ENCODE data around the gene FXYD5. TPM values are rescaled to one million over a fixed set of nuclear protein-coding genes. Genes with fewer than 3 reads are reported as not detected.

Gene FXYD5
- total RNA-seq, 2 experiments from 2014 or later, result 587 to 615 TPM

DNA sequence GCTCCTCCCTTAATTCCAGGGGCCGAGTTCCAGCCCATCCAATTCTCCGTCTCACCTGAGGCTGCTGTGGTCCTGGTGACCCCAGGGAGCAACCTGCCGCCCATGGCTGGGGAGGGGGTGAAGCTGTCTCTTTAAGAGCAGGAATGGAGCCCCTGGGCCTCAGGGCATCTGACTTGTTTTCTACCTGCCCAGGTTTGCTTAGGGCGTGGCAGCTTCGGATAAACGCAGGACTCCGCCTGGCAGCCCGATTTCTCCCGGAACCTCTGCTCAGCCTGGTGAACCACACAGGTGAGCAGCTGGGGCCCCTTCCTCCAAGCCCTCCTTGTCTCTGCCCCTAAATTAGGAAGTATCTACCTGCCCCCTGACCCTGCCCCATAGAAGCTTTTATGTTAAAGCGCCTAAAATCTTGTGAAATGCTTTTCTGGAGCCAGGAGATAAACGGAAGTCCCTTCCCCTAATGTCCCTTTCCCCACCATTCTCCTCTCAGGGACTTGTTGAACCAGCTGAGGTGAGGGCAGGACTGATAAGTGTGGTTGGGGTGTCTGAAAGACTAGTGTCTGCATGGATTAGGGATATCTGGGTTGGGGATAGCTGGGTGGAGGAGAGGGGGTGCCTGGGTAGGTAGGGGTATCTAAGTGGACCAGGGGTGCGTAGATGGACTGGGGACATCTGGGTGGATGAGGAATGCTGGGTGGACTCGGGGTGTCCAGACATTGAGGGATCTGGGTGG lies 38.3 kb upstream of the FXYD5 start:
- POLR2A ChIA-PET, result interaction anchor here (0.7 to 0.8 kb wide), 2 partner anchors 37 to 101 kb away, joined by 3 read pairs; no protein-coding TSS in a partner anchor
- H3K27ac Mint-ChIP-seq, result no peak overlapping the region
- H3K4me1 Mint-ChIP-seq (ENCODE audit: low read depth), result peaks cover 6% of the 10 kb centered on the region

DNA sequence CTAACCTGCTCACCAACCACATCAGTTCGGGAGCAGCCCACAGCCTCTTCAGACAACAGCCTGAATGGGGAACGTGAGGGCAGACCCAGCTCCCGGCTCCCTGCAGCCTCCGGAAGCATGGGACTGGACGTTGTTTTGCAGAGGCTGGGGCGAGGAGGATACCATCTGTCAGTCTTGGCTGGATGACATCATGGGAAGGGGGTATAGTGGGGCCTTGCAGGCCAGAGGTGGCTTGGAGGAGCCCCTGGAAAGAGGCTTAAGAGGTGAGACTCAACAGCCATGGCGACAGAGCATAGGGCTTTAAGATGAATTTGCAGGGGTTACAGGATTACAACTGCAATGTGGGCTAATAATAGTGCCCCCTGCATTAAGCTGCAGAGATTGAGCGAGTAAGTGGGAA lies 37.4 kb upstream of the FXYD5 start:
- Mint-ChIP-seq H3K4me3 (no peak overlapping the region), H3K27ac (no peak overlapping the region), H3K4me1 (ENCODE audit: low read depth) (peaks cover 6% of the 10 kb centered on the region), H3K36me3 (ENCODE audit: low read depth) (no peaks in the 10 kb centered on the region), H3K9me3 (no peaks in the 10 kb centered on the region), H3K27me3 (no peaks in the 10 kb centered on the region)
- Histone ChIP-seq H3K36me3 (ENCODE audit: insufficient read depth, low read length) (no peaks in the 10 kb centered on the region), H3K9me3 (ENCODE audit: control insufficient read depth in 1 of 2, insufficient read depth in 1 of 2, low read length in 2 of 2) (peaks cover 0 to 5% of the 10 kb centered on the region in 2 experiments), H3K27me3 (ENCODE audit: control insufficient read depth in 1 of 2, insufficient read depth in 2 of 2, low read length in 2 of 2) (no peaks in the 10 kb centered on the region), H3K27ac (ENCODE audit: low read depth in 1 of 2, low read length in 2 of 2) (no peak overlapping the region), H3K4me3 (ENCODE audit: low read length) (no peak overlapping the region), H3K4me1 (ENCODE audit: insufficient read depth, low read length) (peaks cover 8% of the 10 kb centered on the region)
- ChIA-PET CTCF (no interaction called here), POLR2A (interaction anchor here (0.7 to 0.8 kb wide), 2 partner anchors 36 to 102 kb away, joined by 3 read pairs; no protein-coding TSS in a partner anchor)
- TF ChIP-seq, protein P1, sequence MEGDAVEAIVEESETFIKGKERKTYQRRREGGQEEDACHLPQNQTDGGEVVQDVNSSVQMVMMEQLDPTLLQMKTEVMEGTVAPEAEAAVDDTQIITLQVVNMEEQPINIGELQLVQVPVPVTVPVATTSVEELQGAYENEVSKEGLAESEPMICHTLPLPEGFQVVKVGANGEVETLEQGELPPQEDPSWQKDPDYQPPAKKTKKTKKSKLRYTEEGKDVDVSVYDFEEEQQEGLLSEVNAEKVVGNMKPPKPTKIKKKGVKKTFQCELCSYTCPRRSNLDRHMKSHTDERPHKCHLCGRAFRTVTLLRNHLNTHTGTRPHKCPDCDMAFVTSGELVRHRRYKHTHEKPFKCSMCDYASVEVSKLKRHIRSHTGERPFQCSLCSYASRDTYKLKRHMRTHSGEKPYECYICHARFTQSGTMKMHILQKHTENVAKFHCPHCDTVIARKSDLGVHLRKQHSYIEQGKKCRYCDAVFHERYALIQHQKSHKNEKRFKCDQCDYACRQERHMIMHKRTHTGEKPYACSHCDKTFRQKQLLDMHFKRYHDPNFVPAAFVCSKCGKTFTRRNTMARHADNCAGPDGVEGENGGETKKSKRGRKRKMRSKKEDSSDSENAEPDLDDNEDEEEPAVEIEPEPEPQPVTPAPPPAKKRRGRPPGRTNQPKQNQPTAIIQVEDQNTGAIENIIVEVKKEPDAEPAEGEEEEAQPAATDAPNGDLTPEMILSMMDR (IDR thresholded peaks at IDR 0.05), result no peak
- intact Hi-C loops (cut with DNase I, micrococcal nuclease), result no loop called here
- DNase-seq (no peak), ATAC-seq (ENCODE audit: poor library complexity) (no peak)

More for the DNA sequence above, 38.3 kb upstream of the FXYD5 start:
- Histone ChIP-seq H3K9me3 (ENCODE audit: control insufficient read depth in 1 of 2, insufficient read depth in 1 of 2, low read length in 2 of 2) (peaks cover 0 to 5% of the 10 kb centered on the region in 2 experiments), H3K4me3 (ENCODE audit: low read length) (no peak overlapping the region), H3K4me1 (ENCODE audit: insufficient read depth, low read length) (peaks cover 8% of the 10 kb centered on the region), H3K27me3 (ENCODE audit: control insufficient read depth in 1 of 2, insufficient read depth in 2 of 2, low read length in 2 of 2) (no peaks in the 10 kb centered on the region), H3K27ac (ENCODE audit: low read depth in 1 of 2, low read length in 2 of 2) (no peak overlapping the region), H3K36me3 (ENCODE audit: insufficient read depth, low read length) (no peaks in the 10 kb centered on the region)
- DNase-seq (no peak), ATAC-seq (ENCODE audit: poor library complexity) (no peak)
- CTCF ChIA-PET, result no interaction called here
- no peaks in the 10 kb centered on the region for H3K9me3 Mint-ChIP-seq
- TF ChIP-seq, protein P1 (IDR thresholded peaks at IDR 0.05), result no peak
- no peaks in the 10 kb centered on the region for H3K27me3 Mint-ChIP-seq
- H3K36me3 Mint-ChIP-seq (ENCODE audit: low read depth), result no peaks in the 10 kb centered on the region
- intact Hi-C loops (cut with DNase I, micrococcal nuclease), result no loop called here
- H3K4me3 Mint-ChIP-seq, result no peak overlapping the region

DNA sequence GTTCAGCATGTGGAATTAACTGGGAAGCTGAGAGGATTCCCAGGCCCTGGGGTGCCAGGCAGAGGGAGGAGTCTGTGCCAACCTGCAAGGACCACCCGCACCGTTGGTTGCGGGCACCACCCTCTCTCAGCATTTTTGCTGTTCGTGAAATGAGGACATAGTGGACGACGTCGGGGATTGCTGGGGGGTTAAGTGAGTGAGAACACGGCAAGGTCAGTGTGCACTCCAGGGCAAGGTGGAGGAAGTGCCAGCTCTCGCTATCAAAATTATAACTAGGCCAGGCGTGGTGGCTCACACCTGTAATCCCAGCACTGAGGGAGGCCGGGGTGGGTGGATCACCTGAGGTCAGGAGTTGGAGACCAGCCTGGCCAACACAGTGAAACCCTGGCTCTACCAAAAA lies 36.7 kb upstream of the FXYD5 start:
- no peak for ATAC-seq (ENCODE audit: poor library complexity)

More for the DNA sequence above, 36.7 kb upstream of the FXYD5 start:
- peaks cover 8% of the 10 kb centered on the region for H3K4me1 ChIP-seq (ENCODE audit: insufficient read depth, low read length)
- ChIA-PET POLR2A (no interaction called here), CTCF (no interaction called here)
- no peaks in the 10 kb centered on the region for H3K27me3 Mint-ChIP-seq
- no peak for DNase-seq
- H3K36me3 Mint-ChIP-seq (ENCODE audit: low read depth), result no peaks in the 10 kb centered on the region
- TF ChIP-seq, protein P1 (IDR thresholded peaks at IDR 0.05), result no peak
- no peaks in the 10 kb centered on the region for H3K27me3 ChIP-seq (ENCODE audit: control insufficient read depth in 1 of 2, insufficient read depth in 2 of 2, low read length in 2 of 2)
- no peak overlapping the region for H3K27ac Mint-ChIP-seq
- no peak overlapping the region for H3K4me3 Mint-ChIP-seq
- H3K9me3 ChIP-seq (ENCODE audit: control insufficient read depth in 1 of 2, insufficient read depth in 1 of 2, low read length in 2 of 2), result peaks cover 0 to 5% of the 10 kb centered on the region in 2 experiments
- H3K27ac ChIP-seq (ENCODE audit: low read depth in 1 of 2, low read length in 2 of 2), result no peak overlapping the region
- H3K36me3 ChIP-seq (ENCODE audit: insufficient read depth, low read length), result no peaks in the 10 kb centered on the region
- no peak overlapping the region for H3K4me3 ChIP-seq (ENCODE audit: low read length)
- peaks cover 6% of the 10 kb centered on the region for H3K4me1 Mint-ChIP-seq (ENCODE audit: low read depth)
- intact Hi-C loops (cut with DNase I, micrococcal nuclease), result no loop called here
- no peaks in the 10 kb centered on the region for H3K9me3 Mint-ChIP-seq

Data from CD4-positive, alpha-beta T cell (primary cell).